HEK293T (cell line): ENCODE measurements around the gene PIK3CG.

ENCODE experiments used
- NFRKB ChIP-seq: fragments of 450-650 bp; IDR thresholded peaks from 2 replicates; pipeline ENCODE4 v1.6.1; 2016; ENCODE audit warnings: mild to moderate bottlenecking, moderate library complexity
- SUZ12 ChIP-seq: fragments of 450-650 bp; IDR thresholded peaks from 2 replicates; pipeline ENCODE4 v1.6.1; 2016; ENCODE audit warnings: mild to moderate bottlenecking
- TARDBP ChIP-seq: fragments of 450-650 bp; IDR thresholded peaks from 2 replicates; pipeline ENCODE4 v1.6.1; 2016

GRCh38 chr7:106888204-106888603 is 23.1 kb downstream of the PIK3CG start:
- no peak for TF ChIP-seq SUZ12
- no peak for TF ChIP-seq NFRKB
- no peak for TF ChIP-seq TARDBP
